BJ (cell line): ENCODE data around the gene CT45A7. TPM values are rescaled to one million over a fixed set of nuclear protein-coding genes. Genes with fewer than 3 reads are reported as not detected.
"Not testable (repeated sequence)": the region's sequence is repeated elsewhere in the genome, so short reads cannot be mapped to it uniquely, and the experiment has no call there.

Source experiments
- CTCF ChIA-PET: fragments of 350-600 bp; formaldehyde crosslinking; extraction: SDS; loops from one replicate; lab custom pipeline; 2021; ENCODE audit warnings: antibody characterized with exemption, inconsistent platforms; lab: Yijun Ruan, JAX
- POLR2A ChIA-PET: fragments of 300-600 bp; sonication (Branson Sonifier 250); formaldehyde crosslinking; extraction: SDS; loops from one replicate; lab custom pipeline; 2021; ENCODE audit warnings: antibody characterized with exemption; lab: Charles Lee
- DNase-seq: peaks from one replicate; pipeline ENCODE4 v3.0.0-alpha.2; 2011; ENCODE audit warnings: low read depth
- H3K27me3 ChIP-seq: 2 replicates; pipeline ENCODE4 v1.6.0; 2011; ENCODE audit warnings: low read length; ENCODE audit not compliant: control insufficient read depth, insufficient read depth
- H3K36me3 ChIP-seq: 2 replicates; pipeline ENCODE4 v1.5.1; 2011; ENCODE audit warnings: low read length; ENCODE audit not compliant: control insufficient read depth, insufficient read depth
- H3K4me3 ChIP-seq: 2 replicates; pipeline ENCODE4 v1.5.1; 2011; ENCODE audit warnings: low read depth, mild to moderate bottlenecking, control low read depth, low read length
- polyA minus RNA-seq: library from RNA; depleted of rRNA, polyadenylated mRNA; stranded (reverse); fragments of >200 nt; gene quantifications from 2 replicates; pipeline ENCODE4 v1.2.3, GENCODE V29; 2011; rRNA and poly(A)+ RNA removed
- polyA plus RNA-seq: library from polyadenylated mRNA; depleted of rRNA; stranded (reverse); fragments of >200 nt; gene quantifications from 2 replicates; pipeline ENCODE4 v1.2.3, GENCODE V29; 2011; rRNA removed

The CT45A7 gene
- not detected in 2 replicates for polyA plus RNA-seq
- polyA minus RNA-seq = not detected in 2 replicates

- CTCF ChIA-PET, POLR2A ChIA-PET, H3K4me3 ChIP-seq, DNase-seq, H3K36me3 ChIP-seq, H3K27me3 ChIP-seq: not testable (repeated sequence)
These were observed at the start of gene CT45A7 for GRCh38 chrX:135837180-135837579. TSS of gene CT45A7 (minus strand) at chrX:135837280. CDS start at chrX:135833533, 3,747 bp downstream.

- POLR2A ChIA-PET, H3K4me3 ChIP-seq, CTCF ChIA-PET, DNase-seq, H3K36me3 ChIP-seq, H3K27me3 ChIP-seq: not testable (repeated sequence)
These were observed 45.7 kb upstream of the CT45A7 start for GRCh38 chrX:135882741-135883140.

DNA sequence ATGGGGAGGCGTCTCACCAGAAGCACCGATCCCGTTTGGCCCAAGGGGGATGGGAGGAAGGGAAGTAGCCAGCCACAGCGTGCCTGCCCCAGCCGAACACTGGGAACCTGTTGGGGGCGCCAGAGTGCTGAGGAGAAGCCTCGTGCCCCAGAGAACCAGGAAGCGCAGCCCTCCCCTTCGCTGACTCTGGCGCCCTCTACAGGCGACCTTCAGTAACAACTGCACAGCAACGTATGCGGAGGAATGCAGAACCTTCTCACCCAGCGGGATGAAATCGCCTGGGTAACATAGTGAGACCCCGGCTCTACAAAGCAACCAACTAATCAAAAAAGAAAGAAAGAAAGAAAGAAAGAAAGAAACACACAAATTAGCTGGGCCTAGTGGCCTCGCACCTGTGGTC lies 34.6 kb upstream of the CT45A7 start, which contains the start of gene CT45A9:
Gene CT45A9 (minus strand): TSS at position 101 of the 400 bp plus-strand sequence. CDS start 3,751 bp downstream, outside the sequence.
- H3K27me3 ChIP-seq, CTCF ChIA-PET, H3K36me3 ChIP-seq, DNase-seq, POLR2A ChIA-PET, H3K4me3 ChIP-seq: not testable (repeated sequence)

DNA sequence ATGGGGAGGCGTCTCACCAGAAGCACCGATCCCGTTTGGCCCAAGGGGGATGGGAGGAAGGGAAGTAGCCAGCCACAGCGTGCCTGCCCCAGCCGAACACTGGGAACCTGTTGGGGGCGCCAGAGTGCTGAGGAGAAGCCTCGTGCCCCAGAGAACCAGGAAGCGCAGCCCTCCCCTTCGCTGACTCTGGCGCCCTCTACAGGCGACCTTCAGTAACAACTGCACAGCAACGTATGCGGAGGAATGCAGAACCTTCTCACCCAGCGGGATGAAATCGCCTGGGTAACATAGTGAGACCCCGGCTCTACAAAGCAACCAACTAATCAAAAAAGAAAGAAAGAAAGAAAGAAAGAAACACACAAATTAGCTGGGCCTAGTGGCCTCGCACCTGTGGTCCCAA lies 17.4 kb upstream of the CT45A7 start, which contains the start of gene CT45A8:
Gene CT45A8 (minus strand): TSS at position 101 of the 400 bp plus-strand sequence. CDS start 3,755 bp downstream, outside the sequence.
- H3K36me3 ChIP-seq, CTCF ChIA-PET, DNase-seq, POLR2A ChIA-PET, H3K4me3 ChIP-seq, H3K27me3 ChIP-seq: not testable (repeated sequence)

DNA sequence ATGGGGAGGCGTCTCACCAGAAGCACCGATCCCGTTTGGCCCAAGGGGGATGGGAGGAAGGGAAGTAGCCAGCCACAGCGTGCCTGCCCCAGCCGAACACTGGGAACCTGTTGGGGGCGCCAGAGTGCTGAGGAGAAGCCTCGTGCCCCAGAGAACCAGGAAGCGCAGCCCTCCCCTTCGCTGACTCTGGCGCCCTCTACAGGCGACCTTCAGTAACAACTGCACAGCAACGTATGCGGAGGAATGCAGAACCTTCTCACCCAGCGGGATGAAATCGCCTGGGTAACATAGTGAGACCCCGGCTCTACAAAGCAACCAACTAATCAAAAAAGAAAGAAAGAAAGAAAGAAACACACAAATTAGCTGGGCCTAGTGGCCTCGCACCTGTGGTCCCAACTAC lies 17.2 kb downstream of the CT45A7 start, which contains the start of gene CT45A2:
Gene CT45A2 (minus strand): TSS at position 101 of the 400 bp plus-strand sequence. CDS start 3,747 bp downstream, outside the sequence.
- DNase-seq, H3K4me3 ChIP-seq, H3K36me3 ChIP-seq, H3K27me3 ChIP-seq, CTCF ChIA-PET, POLR2A ChIA-PET: not testable (repeated sequence)

DNA sequence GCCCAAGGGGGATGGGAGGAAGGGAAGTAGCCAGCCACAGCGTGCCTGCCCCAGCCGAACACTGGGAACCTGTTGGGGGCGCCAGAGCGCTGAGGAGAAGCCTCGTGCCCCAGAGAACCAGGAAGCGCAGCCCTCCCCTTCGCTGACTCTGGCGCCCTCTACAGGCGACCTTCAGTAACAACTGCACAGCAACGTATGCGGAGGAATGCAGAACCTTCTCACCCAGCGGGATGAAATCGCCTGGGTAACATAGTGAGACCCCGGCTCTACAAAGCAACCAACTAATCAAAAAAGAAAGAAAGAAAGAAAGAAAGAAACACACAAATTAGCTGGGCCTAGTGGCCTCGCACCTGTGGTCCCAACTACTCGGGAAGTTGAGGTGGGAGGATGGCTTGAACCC lies 34.4 kb downstream of the CT45A7 start, which contains the start of gene CT45A6:
Gene CT45A6 (minus strand): TSS at position 101 of the 400 bp plus-strand sequence. CDS start 3,794 bp downstream, outside the sequence.
- H3K36me3 ChIP-seq, CTCF ChIA-PET, POLR2A ChIA-PET, H3K27me3 ChIP-seq, H3K4me3 ChIP-seq, DNase-seq: not testable (repeated sequence)

GRCh38 chrX:135785403-135785802 lies 51.7 kb downstream of the CT45A7 start, which contains the start of gene CT45A5:
TSS of gene CT45A5 (minus strand) at chrX:135785503. CDS start at chrX:135781729, 3,774 bp downstream.
- H3K27me3 ChIP-seq, H3K4me3 ChIP-seq, POLR2A ChIA-PET, CTCF ChIA-PET, DNase-seq, H3K36me3 ChIP-seq: not testable (repeated sequence)

Other genes with a start within 250 kb of the CT45A7 start
- not detected in 2 replicates for gene CT45A1, start 123.6 kb downstream of the CT45A7 start, polyA plus RNA-seq
- not detected in 2 replicates for gene CT45A3, start 69.1 kb downstream of the CT45A7 start, polyA plus RNA-seq
- gene CT45A5, start 51.8 kb downstream of the CT45A7 start, polyA plus RNA-seq = not detected in 2 replicates
- not detected in 2 replicates for gene CT45A6, start 34.5 kb downstream of the CT45A7 start, polyA plus RNA-seq
- gene CT45A2, start 17.3 kb downstream of the CT45A7 start, polyA plus RNA-seq = not detected in 2 replicates
- not detected in 2 replicates for gene CT45A8, start 17.3 kb upstream of the CT45A7 start, polyA plus RNA-seq
- gene CT45A9, start 34.5 kb upstream of the CT45A7 start, polyA plus RNA-seq = not detected in 2 replicates
- gene CT45A10, start 56.2 kb upstream of the CT45A7 start, polyA plus RNA-seq = not detected in 2 replicates
- not detected in 2 replicates for gene SAGE1, start 56.4 kb upstream of the CT45A7 start, polyA plus RNA-seq
- gene MMGT1, start 136.7 kb upstream of the CT45A7 start, polyA plus RNA-seq = 9.8 and 21.1 TPM in 2 replicates
- 6.3 and 12.0 TPM in 2 replicates for gene SLC9A6, start 148.2 kb upstream of the CT45A7 start, polyA plus RNA-seq